GM18511 (cell line): ENCODE results near the gene GALR2.
"Not testable (repeated sequence)": the region's sequence is repeated elsewhere in the genome, so short reads cannot be mapped to it uniquely, and the experiment has no call there.

Experiments used
- ATAC-seq: cut with Tn5 transposase; IDR thresholded peaks from one replicate; pipeline ENCODE4 v1.9.1; 2021; ENCODE audit warnings: mild to moderate bottlenecking, moderate library complexity; ENCODE audit not compliant: unreplicated experiment

Gene GALR2, protein sequence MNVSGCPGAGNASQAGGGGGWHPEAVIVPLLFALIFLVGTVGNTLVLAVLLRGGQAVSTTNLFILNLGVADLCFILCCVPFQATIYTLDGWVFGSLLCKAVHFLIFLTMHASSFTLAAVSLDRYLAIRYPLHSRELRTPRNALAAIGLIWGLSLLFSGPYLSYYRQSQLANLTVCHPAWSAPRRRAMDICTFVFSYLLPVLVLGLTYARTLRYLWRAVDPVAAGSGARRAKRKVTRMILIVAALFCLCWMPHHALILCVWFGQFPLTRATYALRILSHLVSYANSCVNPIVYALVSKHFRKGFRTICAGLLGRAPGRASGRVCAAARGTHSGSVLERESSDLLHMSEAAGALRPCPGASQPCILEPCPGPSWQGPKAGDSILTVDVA

GRCh38 chr17:76074390-76075363, at the start of gene GALR2:
GALR2 (plus strand) TSS chr17:76074781; CDS start chr17:76074884, 103 bp downstream.
- ATAC-seq: no peak

GRCh38 chr17:76025294-76025693, 49.3 kb upstream of the GALR2 start:
- ATAC-seq: no peak

GRCh38 chr17:76026714-76027158, 47.8 kb upstream of the GALR2 start:
- ATAC-seq: no peak

GRCh38 chr17:76027159-76027839, 47.3 kb upstream of the GALR2 start, which contains the start of gene EVPL:
EVPL (minus strand) TSS chr17:76027306; CDS start chr17:76027198, 108 bp downstream.
- ATAC-seq: no peak

- ATAC-seq: no peak
Measured at GRCh38 chr17:76032073-76032779, 42.4 kb upstream of the GALR2 start.

GRCh38 chr17:76032780-76033108, 41.8 kb upstream of the GALR2 start:
- no peak for ATAC-seq

DNA sequence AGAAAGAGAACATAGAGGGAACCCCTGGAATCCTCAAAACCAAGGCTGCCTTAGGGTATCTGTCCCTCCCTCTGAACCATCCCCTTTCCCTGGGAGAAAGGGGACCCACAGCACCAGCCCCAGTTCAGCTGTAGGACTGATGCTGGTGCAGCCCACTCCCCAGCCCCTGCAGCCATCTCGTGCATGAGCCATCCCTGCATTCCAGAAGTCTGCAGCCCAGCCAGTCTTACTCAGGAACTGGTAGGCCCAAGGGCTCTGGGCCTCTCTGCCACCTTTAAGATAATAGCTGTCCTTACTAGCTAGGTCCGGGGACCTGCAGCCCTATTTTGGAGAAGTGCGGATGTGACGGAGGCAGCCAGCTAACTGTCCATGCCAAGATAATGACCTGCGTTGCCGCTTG, 41.4 kb upstream of the GALR2 start:
- no peak for ATAC-seq

GRCh38 chr17:76034428-76035350, 39.9 kb upstream of the GALR2 start:
- ATAC-seq: no peak

DNA sequence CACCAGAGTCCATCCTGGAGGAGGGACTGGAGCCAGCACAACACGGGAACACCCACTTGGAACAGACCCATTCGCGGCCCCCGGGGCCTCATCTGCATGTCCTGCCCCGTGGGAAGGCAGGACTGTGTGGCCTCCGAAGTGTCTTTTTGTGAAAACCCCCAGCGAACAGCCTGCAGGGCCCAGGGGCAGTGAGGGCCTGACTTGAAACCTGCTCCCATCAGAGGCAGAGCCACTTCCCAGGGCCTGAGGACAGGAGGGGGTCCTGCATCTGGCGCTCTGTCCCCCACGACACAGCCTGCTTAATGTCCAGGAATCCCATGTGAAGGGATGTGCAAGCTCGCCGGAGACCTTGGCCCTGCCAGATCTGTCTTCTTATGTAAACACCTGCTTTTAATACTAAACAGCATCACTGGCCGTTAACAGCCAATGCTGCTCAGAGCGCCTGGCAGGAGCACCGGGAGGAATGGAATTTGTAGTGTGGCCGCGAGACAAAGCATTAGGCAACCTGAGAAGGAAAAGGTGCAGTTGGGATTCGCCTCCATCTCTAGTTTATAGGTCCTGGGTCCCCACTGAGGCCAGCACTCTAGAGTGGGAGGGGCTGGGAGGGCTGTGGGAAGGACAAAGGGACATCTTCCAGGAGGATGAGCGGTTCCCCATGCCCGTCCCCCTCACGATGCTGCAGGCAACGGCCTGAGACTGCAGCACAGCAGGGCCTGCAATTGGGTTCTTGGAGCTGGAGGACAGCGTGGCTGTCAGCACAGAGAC, 37.9 kb upstream of the GALR2 start:
- ATAC-seq: no peak

GRCh38 chr17:76038050-76038449, 36.5 kb upstream of the GALR2 start:
- ATAC-seq: no peak

DNA sequence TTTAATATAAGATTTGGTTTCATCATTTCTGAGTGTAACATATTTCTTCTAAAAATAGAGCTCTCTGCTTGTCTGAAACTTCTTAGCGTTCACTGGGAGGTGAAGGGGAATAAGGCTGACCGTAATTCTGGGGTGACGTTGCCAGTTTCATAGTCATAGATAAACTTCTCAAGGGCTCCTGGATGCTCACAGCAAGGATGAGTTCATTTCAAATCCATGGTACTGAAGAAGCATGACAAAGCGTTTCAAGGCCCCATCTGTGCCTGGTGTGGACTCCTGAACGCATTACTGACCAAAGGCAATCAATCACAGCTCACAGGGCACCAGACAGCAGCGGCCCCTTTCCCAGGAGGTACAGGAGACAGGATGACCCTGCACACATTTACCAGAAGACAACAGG, 35.5 kb upstream of the GALR2 start:
- ATAC-seq: no peak

DNA sequence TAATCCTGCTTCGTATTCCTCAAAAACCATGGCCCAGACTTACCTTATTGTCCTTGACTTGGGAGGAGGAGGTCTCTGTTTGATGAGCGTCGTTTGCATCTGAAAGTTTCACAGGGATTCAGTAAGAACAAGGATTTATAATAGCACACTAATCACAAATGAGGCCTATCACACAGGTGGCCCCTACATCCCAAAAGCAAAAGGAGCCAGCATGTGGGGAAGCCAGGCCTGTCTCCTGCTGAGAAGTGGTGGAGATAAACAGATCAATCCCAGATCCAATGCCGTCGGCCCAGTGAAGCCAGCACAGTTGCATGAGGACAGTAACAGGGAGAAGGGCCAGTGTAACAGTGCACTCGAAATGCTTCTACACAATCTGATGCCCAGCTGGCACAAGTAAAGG, 34.2 kb upstream of the GALR2 start:
- no peak for ATAC-seq

DNA sequence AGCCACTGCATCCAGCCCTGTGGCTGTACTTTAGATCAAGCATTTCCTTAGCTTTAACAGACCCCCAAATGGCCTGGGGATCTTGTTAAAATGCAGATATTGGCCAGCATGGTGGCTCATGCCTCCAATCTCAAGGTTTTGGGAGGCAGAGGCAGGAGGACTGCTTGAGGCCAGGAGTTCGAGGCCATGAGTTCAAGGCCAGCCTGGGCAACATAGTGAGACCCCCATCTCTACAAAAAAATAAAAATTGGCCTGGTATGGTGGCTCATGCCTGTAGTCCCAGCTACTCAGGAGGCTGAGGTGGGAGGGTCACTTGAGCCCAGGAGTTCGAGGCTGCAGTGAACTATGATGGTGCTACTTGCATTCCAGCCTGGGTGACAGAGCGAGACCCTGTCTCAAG, 31.7 kb upstream of the GALR2 start:
- not testable (repeated sequence) for ATAC-seq

DNA sequence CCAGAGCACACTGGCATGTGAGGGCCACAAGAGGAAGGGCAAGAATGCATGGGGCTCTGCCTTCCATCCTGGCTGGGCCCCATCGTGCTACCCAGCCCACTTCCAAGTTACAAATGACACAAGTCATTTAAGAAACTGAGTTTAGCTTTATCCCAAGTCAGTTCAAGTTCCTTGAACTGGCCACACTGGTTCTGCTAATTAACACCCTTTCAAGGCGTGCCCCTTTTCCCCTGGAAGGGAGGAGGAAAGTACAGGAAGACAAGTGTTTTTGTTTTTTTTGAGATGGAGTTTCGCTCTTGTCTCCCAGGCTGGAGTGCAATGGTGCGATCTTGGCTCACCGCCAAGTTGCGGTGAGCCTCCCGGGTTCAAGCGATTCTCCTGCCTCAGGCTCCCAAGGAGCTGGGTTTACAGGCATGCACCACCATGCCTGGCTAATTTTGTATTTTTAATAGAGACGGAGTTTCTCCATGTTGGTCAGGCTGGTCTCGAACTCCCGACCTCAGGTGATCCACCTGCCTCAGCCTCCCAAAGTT, 30.0 kb upstream of the GALR2 start:
- ATAC-seq: not testable (repeated sequence)

GRCh38 chr17:76046064-76046463, 28.5 kb upstream of the GALR2 start:
- no peak for ATAC-seq

- ATAC-seq: no peak
Measured at GRCh38 chr17:76048025-76048605, 26.5 kb upstream of the GALR2 start.

DNA sequence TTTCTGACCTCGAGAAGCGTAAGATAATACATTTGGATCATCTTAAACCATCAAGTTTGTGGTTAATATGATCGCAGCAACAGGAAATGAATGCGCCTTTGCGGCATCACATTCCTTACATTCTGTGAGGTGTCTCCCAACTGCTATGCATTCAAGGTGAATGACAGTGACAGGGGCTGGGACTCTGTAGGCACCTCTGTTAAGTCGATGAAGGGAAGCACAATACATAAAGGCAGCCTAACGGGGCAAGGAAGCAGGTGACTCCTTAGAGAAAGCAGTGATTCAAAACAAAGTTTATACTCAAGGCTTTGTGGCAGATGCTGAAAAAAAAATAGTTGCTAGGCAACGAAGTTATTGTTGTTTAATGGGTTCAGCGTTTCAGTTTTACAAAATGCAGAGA, 25.9 kb upstream of the GALR2 start:
- no peak for ATAC-seq

DNA sequence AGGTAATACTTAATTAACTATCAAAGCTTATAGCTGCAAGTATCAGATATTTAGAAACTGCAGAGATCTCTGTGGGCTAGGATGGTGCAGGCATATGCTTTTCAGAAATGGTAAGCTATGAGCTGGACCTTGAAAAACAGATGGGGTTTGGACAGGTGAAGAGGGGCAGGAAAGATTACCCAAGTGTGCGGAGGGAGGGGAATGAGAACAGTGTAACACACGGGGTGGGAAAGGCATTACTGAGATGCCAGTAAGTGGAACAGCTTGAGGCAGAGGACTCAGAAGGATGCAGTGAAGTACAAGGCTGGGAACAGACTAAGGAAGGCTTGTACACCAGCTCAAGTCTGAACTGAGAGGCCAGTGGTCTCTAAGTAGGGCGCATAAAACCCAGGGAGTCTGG, 25.3 kb upstream of the GALR2 start:
- ATAC-seq: no peak
